Breast epithelium (tissue), 3 donors: Measurements from ENCODE around the gene FGF9.

Experiments
- CTCF ChIP-seq, 3 donors: fragments of 450-650 bp; IDR thresholded peaks; one replicate each; pipeline ENCODE4 v1.5.1; 2016 to 2017; ENCODE audit warnings: antibody characterized with exemption in 3 of 3, mild to moderate bottlenecking in 3 of 3, moderate library complexity in 3 of 3
- POLR2AphosphoS5 ChIP-seq, 3 donors: sonication (generic); formaldehyde crosslinking; IDR thresholded peaks; one replicate each; pipeline ENCODE4 v1.6.1; 2017; ENCODE audit warnings: antibody characterized with exemption in 3 of 3

DNA sequence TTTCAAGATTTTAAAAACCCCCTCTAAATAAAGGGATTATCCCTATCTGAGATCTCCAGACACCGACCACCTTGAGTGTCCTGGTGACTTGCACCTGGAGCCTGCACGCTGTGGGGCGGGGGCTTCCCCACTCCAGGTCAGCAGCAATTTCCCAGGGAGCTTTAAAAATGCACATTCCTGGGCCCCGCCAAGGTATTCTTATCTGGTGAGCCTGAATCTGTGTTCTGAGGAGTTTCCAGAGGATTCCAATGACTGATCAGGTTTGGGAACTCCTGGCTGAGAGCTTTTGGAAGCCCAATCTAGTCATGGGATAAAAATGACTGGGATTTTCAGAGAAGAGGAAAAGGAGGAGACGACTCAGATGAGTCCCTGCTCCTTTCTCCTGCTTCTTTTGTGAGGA lies 66.1 kb downstream of the FGF9 start:
- TF ChIP-seq CTCF (IDR thresholded peaks at IDR 0.05): no peak
- TF ChIP-seq POLR2AphosphoS5 (IDR thresholded peaks at IDR 0.05): no peak
